Right lobe of liver (tissue), 4 donors: Measurements from ENCODE around the gene MYOG.

Experiments used
- CTCF ChIP-seq, 4 donors: fragments of 200-600 bp in 3 of 4; fragments of 450-650 bp in 1 of 4; IDR thresholded peaks; one replicate each; pipeline versions ENCODE4 v1.5.1 to v1.8.0; 2016 to 2022; ENCODE audit warnings: antibody characterized with exemption in 4 of 4, mild to moderate bottlenecking in 2 of 4
- POLR2A ChIP-seq: fragments of 450-650 bp; IDR thresholded peaks from one replicate; pipeline ENCODE4 v1.6.1; 2017; ENCODE audit warnings: antibody characterized with exemption, mild to moderate bottlenecking
- donor health status: DM: no; HTN: no; CAD: no.
- donor health status: DM: no; HTN: no; CAD: no.
- donor health status: DM: no; HTN: yes; CAD: no.

DNA sequence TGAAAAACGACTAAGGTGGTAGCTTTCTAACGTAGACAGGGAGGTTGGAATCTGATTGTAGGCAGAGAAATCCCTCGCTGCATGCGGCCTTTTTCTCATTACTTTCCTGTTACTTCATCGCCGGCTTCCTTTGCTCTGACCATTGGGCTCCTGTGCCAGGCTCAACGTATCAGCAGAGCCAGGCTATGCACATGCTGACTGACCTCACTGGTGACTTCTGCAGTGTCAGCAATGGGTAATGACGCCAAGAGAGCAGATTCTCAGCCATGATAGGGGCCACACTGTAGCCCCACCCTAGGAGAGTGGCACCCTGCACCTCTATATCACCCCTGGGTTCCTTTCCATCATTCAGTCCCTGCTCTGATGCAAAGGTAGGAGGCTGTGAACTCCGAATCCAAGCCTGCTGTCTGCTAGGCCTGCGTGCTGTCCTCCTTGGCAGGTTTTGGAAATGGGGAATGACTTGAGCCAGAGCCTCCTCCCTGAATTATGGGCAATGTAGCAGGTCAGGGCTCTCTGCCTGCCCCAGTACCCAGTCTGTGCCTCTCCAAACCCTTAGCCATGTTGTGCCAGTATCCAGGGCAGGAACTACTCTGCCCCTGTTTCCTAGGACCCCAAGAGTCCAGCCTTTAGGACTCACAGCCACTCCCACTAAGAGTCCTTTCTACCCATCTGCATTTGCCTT, 48.2 kb downstream of the MYOG start:
- no peak for TF ChIP-seq POLR2A
- no peak for TF ChIP-seq CTCF (IDR thresholded peaks at IDR 0.05)
